Measurements from ENCODE around the gene ADCY2. TPM values are rescaled to one million over a fixed set of nuclear protein-coding genes. Genes with fewer than 3 reads are reported as not detected.

ADCY2 gene
- total and polyA plus RNA-seq, 2 of the 13 experiments (the other 11 are each of a cell fraction or from before 2014, with no cell fraction given) = not detected

- no peaks in the 10 kb centered on the region for H3K27me3 ChIP-seq (ENCODE audit: control insufficient read depth in 1 of 2, insufficient read depth in 2 of 2, low read length in 2 of 2)
Measured at GRCh38 chr5:7671381-7671993, 275.5 kb downstream of the ADCY2 start.

More at GRCh38 chr5:7671381-7671993, 275.5 kb downstream of the ADCY2 start:
- ChIA-PET POLR2A (no interaction called here), CTCF (ENCODE audit: low intra/inter-chr PET ratio, low total read pairs) (no interaction called here)
- Histone ChIP-seq H3K79me2 (ENCODE audit: insufficient read depth, low read length) (no peaks in the 10 kb centered on the region), H4K20me1 (ENCODE audit: insufficient read depth, low read length) (no peaks in the 10 kb centered on the region), H2AFZ (ENCODE audit: low read length) (no peak overlapping the region), H3K27ac (ENCODE audit: extremely low read length, insufficient read depth, low read length) (no peak overlapping the region), H3K4me2 (ENCODE audit: low read depth, low read length) (no peak overlapping the region), H3K9ac (ENCODE audit: insufficient read depth, low read depth, low read length) (no peak overlapping the region), H3K9me3 (ENCODE audit: low read length) (no peaks in the 10 kb centered on the region), H3K4me1 (ENCODE audit: insufficient read depth, low read length) (no peaks in the 10 kb centered on the region), H3K36me3 (replicated peaks in 1 of 2; ENCODE audit: control insufficient read depth in 1 of 2, insufficient read depth in 2 of 2, low read length in 2 of 2) (no peaks in the 10 kb centered on the region), H3K4me3 (replicated peaks in 1 of 3; ENCODE audit: insufficient read depth in 1 of 3, low read depth in 2 of 3, low read length in 3 of 3) (no peak overlapping the region)
- no TSS peak for BruUV-seq (replicated peaks)
- intact Hi-C loops (cut with micrococcal nuclease; ENCODE audit: unreplicated experiment) = no loop called here
- TF ChIP-seq U2AF1 (optimal IDR thresholded peaks at IDR 0.05; ENCODE audit: low read depth, low read length) = no peak
- TF ChIP-seq ESRRA (CRISPR knock-in tag; IDR thresholded peaks at IDR 0.05; ENCODE audit: low read depth) = no peak
- no peak for TF ChIP-seq ZNF879 (CRISPR knock-in tag; IDR thresholded peaks at IDR 0.05)
- no peak for TF ChIP-seq KLF16 (CRISPR knock-in tag; IDR thresholded peaks at IDR 0.05)
- no peak for TF ChIP-seq ZNF101 (CRISPR knock-in tag; IDR thresholded peaks at IDR 0.05; ENCODE audit: borderline replicate concordance, low read depth)
- no peak for TF ChIP-seq HMG20B (CRISPR knock-in tag; conservative IDR thresholded peaks at IDR 0.05)
- TF ChIP-seq ZNF710 (CRISPR knock-in tag; IDR thresholded peaks at IDR 0.05; ENCODE audit: borderline replicate concordance) = no peak
- no peak for TF ChIP-seq DRAP1 (CRISPR knock-in tag; IDR thresholded peaks at IDR 0.05)
- TF ChIP-seq ZNF510 (CRISPR knock-in tag; IDR thresholded peaks at IDR 0.05; ENCODE audit: low read depth) = no peak
- no peak for TF ChIP-seq ZNF292 (CRISPR knock-in tag; IDR thresholded peaks at IDR 0.05; ENCODE audit: borderline replicate concordance, low read depth)
- FAIRE-seq (no peak), DNase-seq (ENCODE audit: low spot score) (no peak), ATAC-seq (no peak)
- in situ Hi-C loops (cut with HindIII; ENCODE audit: extremely low pct_ligation_motif_present, low pct_unique_long_range_greater_than_20kb) = no loop called here
- whole genome bisulfite sequencing (ENCODE audit: low lambda C conversion rate) = 10% methylated on average over 7 of the region's 7 CpGs
